HG03460 (cell line): ENCODE data around the gene ADGRG1.
"Not testable (repeated sequence)": the region's sequence is repeated elsewhere in the genome, so short reads cannot be mapped to it uniquely, and the experiment has no call there.

Experiments used
- ATAC-seq: cut with Tn5 transposase; IDR thresholded peaks from one replicate; pipeline ENCODE4 v1.9.1; 2021; ENCODE audit not compliant: unreplicated experiment

Gene ADGRG1

GRCh38 chr16:57697896-57698537, 69.6 kb downstream of the ADGRG1 start:
- ATAC-seq = no peak

GRCh38 chr16:57698812-57699405, 70.5 kb downstream of the ADGRG1 start:
- ATAC-seq = no peak

- ATAC-seq = no peak
These were observed 71.1 kb downstream of the ADGRG1 start for GRCh38 chr16:57699481-57699880.

GRCh38 chr16:57699899-57700298, 71.5 kb downstream of the ADGRG1 start:
- no peak for ATAC-seq

- no peak for ATAC-seq
These were observed 72.5 kb downstream of the ADGRG1 start for GRCh38 chr16:57700781-57701551.

- ATAC-seq = no peak
These were observed 73.4 kb downstream of the ADGRG1 start for GRCh38 chr16:57701759-57702371.

- ATAC-seq = no peak
These were observed 75.1 kb downstream of the ADGRG1 start for GRCh38 chr16:57703416-57704010.

- ATAC-seq = no peak
These were observed 75.8 kb downstream of the ADGRG1 start for GRCh38 chr16:57704011-57704904.

GRCh38 chr16:57704905-57705852, 76.7 kb downstream of the ADGRG1 start:
- ATAC-seq = no peak

GRCh38 chr16:57706717-57707116, 78.3 kb downstream of the ADGRG1 start:
- no peak for ATAC-seq

- no peak for ATAC-seq
These were observed 78.9 kb downstream of the ADGRG1 start for GRCh38 chr16:57707331-57707730.

- no peak for ATAC-seq
These were observed 79.7 kb downstream of the ADGRG1 start for GRCh38 chr16:57708168-57708567.

GRCh38 chr16:57709663-57710062, 81.2 kb downstream of the ADGRG1 start:
- ATAC-seq = no peak

GRCh38 chr16:57711346-57711745, 82.9 kb downstream of the ADGRG1 start:
- no peak for ATAC-seq

- no peak for ATAC-seq
These were observed 83.6 kb downstream of the ADGRG1 start for GRCh38 chr16:57711993-57712392.

GRCh38 chr16:57712569-57712968, 84.1 kb downstream of the ADGRG1 start:
- ATAC-seq = not testable (repeated sequence)

- no peak for ATAC-seq
These were observed 85.2 kb downstream of the ADGRG1 start for GRCh38 chr16:57713596-57713995.

- ATAC-seq = no peak
These were observed 85.6 kb downstream of the ADGRG1 start for GRCh38 chr16:57714047-57714446.
